HL-60 (cell line): Measurements from ENCODE around the gene LYRM2.

Experiments used
- DNase-seq, 2 experiments: peaks; one replicate each; pipeline ENCODE4 v3.0.0-alpha.2; 2010 to 2020; ENCODE audit warnings: low read depth in 1 of 2, low spot score in 1 of 2
- H3K27ac ChIP-seq: fragments of 250-450 bp; sonication (Bioruptor Pico); replicated peaks from 2 replicates; pipeline ENCODE4 v1.5.1; 2020; ENCODE audit warnings: mild to moderate bottlenecking, moderate library complexity
- H3K27me3 ChIP-seq: fragments of 250-450 bp; sonication (Bioruptor Pico); 2 replicates; pipeline ENCODE4 v1.5.1; 2021; ENCODE audit warnings: mild to moderate bottlenecking, moderate library complexity; ENCODE audit not compliant: insufficient read depth, poor library complexity, severe bottlenecking
- H3K4me3 ChIP-seq: replicated peaks from 2 replicates; pipeline ENCODE4 v1.5.1; 2011; ENCODE audit warnings: mild to moderate bottlenecking, control low read depth, low read length; ENCODE audit not compliant: insufficient read depth
- CTCF ChIP-seq: IDR thresholded peaks from one replicate; pipeline ENCODE4 v1.5.1; 2011; ENCODE audit warnings: low read length, control low read depth, inconsistent platforms; ENCODE audit not compliant: insufficient read depth
- GABPA ChIP-seq: IDR thresholded peaks from 2 replicates; pipeline ENCODE4 v1.6.1; 2012; ENCODE audit warnings: low read depth
- POLR2AphosphoS5 ChIP-seq: IDR thresholded peaks from 2 replicates; pipeline ENCODE4 v1.6.1; 2012; ENCODE audit warnings: low read depth
- SPI1 ChIP-seq: IDR thresholded peaks from 2 replicates; pipeline ENCODE4 v1.6.1; 2012; ENCODE audit warnings: low read depth, mild to moderate bottlenecking, borderline replicate concordance
- TF ChIP-seq, protein P1 (sequence below): IDR thresholded peaks from 2 replicates; pipeline ENCODE4 v1.6.1; 2012; ENCODE audit warnings: low read depth; ENCODE audit not compliant: insufficient replicate concordance

Gene LYRM2

GRCh38 chr6:89582669-89583325 is 55.8 kb downstream of the LYRM2 start:
- TF ChIP-seq POLR2AphosphoS5: no peak
- no peak for TF ChIP-seq CTCF
- TF ChIP-seq GABPA: no peak
- no peak for TF ChIP-seq SPI1
- TF ChIP-seq, protein P1, sequence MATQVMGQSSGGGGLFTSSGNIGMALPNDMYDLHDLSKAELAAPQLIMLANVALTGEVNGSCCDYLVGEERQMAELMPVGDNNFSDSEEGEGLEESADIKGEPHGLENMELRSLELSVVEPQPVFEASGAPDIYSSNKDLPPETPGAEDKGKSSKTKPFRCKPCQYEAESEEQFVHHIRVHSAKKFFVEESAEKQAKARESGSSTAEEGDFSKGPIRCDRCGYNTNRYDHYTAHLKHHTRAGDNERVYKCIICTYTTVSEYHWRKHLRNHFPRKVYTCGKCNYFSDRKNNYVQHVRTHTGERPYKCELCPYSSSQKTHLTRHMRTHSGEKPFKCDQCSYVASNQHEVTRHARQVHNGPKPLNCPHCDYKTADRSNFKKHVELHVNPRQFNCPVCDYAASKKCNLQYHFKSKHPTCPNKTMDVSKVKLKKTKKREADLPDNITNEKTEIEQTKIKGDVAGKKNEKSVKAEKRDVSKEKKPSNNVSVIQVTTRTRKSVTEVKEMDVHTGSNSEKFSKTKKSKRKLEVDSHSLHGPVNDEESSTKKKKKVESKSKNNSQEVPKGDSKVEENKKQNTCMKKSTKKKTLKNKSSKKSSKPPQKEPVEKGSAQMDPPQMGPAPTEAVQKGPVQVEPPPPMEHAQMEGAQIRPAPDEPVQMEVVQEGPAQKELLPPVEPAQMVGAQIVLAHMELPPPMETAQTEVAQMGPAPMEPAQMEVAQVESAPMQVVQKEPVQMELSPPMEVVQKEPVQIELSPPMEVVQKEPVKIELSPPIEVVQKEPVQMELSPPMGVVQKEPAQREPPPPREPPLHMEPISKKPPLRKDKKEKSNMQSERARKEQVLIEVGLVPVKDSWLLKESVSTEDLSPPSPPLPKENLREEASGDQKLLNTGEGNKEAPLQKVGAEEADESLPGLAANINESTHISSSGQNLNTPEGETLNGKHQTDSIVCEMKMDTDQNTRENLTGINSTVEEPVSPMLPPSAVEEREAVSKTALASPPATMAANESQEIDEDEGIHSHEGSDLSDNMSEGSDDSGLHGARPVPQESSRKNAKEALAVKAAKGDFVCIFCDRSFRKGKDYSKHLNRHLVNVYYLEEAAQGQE: no peak
- Histone ChIP-seq H3K4me3 (no peak overlapping the region), H3K27me3 (no peaks in the 10 kb centered on the region), H3K27ac (no peak overlapping the region)
- DNase-seq: no peak

DNA sequence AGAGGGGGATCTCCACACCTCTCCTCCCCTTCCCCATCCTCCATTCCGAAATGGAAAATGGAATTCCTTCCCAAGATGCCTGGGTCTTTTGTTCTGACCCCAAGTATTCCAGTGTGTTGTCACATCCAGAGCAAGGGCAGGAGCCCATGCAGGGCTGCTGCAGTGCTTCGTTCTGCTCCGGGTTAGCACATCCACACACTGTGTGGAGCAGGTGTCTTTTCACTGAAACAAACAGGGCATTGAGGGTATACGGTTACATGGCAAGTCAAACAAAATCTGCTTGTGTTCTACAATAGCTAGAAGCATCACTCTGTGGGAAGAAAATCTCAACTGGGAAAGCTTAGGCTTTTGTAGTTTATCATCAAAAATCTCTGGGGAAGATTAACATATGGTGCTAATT is 56.9 kb downstream of the LYRM2 start:
- H3K27ac ChIP-seq: no peak overlapping the region
- no peak for DNase-seq
- no peak overlapping the region for H3K4me3 ChIP-seq
- no peaks in the 10 kb centered on the region for H3K27me3 ChIP-seq
- TF ChIP-seq POLR2AphosphoS5 (no peak), SPI1 (no peak), CTCF (no peak), GABPA (no peak)
- TF ChIP-seq, protein P1: no peak

- no peak for TF ChIP-seq SPI1
- no peak for DNase-seq
- Histone ChIP-seq H3K27ac (no peak overlapping the region), H3K27me3 (no peaks in the 10 kb centered on the region), H3K4me3 (no peak overlapping the region)
Measured at GRCh38 chr6:89580997-89581666, 57.4 kb downstream of the LYRM2 start.

- TF ChIP-seq, protein P1: no peak
- TF ChIP-seq SPI1: no peak
- no peak for TF ChIP-seq POLR2AphosphoS5
- TF ChIP-seq CTCF: no peak
- DNase-seq: no peak
- Histone ChIP-seq H3K27ac (no peak overlapping the region), H3K27me3 (no peaks in the 10 kb centered on the region), H3K4me3 (no peak overlapping the region)
Measured at GRCh38 chr6:89575562-89575960, 63.0 kb downstream of the LYRM2 start.
